ENCODE data around the gene TYSND1. TPM values are rescaled to one million over a fixed set of nuclear protein-coding genes. Genes with fewer than 3 reads are reported as not detected.
A peak's percentile ranks its signal among the peaks of the same experiment; 100 is the strongest.

Gene TYSND1
- total RNA-seq, 1 donor from 2014 or later = 22.0 TPM

- peaks cover 27% of the 10 kb centered on the region for H3K4me1 Mint-ChIP-seq
- intact Hi-C loops (cut with micrococcal nuclease) = loop anchor here (5.0 to 10.0 kb wide), 6 partner anchors 195 to 1425 kb away; partner anchors contain the start of genes CCAR1, FAM241B and PCBD1
- no peak for ATAC-seq (ENCODE audit: low read depth)
- TF ChIP-seq CTCF (IDR thresholded peaks at IDR 0.05) = no peak
- H3K9me3 Mint-ChIP-seq = no peaks in the 10 kb centered on the region
- ChIA-PET CTCF (interaction anchor here (0.6 to 2.9 kb wide), 11 partner anchors 11 to 258 kb away, joined by 3 to 49 read pairs (median 5); partner anchors contain the start of gene SAR1A), POLR2A (interaction anchor here (0.6 to 6.7 kb wide), 6 partner anchors 9 to 1321 kb away, joined by 3 to 106 read pairs (median 4); partner anchors contain the start of genes SAR1A and SGPL1)
- no peak for DNase-seq
- peak overlapping the region; percentile 95 for H3K4me3 Mint-ChIP-seq
- H3K36me3 Mint-ChIP-seq (ENCODE audit: low read depth) = peaks cover 30% of the 10 kb centered on the region
- peak overlapping the region; percentile 89 for H3K27ac Mint-ChIP-seq
- no peaks in the 10 kb centered on the region for H3K27me3 Mint-ChIP-seq
Measured at GRCh38 chr10:70147259-70147625, 742 bp upstream of the TYSND1 start.

DNA sequence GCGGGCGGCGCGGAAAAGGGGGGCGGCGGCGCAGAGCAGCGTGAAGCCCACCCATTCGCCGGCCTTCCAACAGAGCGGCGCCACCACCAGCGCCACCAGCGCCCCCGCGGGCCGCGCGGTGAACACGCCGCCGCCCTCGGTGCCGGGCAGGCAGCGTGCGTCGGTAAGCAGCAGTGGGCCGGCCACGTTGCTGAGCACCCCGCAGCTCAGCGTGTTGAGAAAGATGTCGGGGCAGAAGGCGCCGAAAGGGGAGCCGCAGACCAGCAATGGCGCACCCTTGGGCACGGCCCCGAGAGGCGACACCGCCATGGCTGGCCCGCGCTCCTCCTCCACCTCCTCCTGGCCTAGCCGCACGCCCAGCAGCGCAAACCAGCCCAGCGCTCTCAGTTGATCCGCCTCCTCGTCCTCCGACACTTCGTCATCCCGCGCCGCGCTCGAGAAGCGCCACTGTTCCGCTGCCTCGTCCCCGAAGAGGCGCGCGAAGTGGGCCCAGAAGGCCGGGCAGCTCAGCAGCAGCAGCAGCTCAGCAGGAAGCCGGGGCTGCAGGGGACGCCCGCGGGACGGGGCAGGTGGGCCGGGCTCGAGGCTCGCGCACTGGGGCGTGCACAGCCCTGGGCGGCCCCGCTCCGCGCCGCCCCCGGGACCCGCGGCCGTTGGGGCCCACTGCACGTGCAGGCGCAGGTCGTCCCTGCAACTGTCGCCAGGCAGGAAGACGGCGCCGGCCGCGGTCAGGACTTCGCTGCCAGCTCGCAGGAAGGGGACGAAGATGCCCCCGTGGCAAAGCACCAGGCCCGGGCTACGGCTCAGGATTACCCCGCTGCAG lies 623 bp downstream of the TYSND1 start:
- H3K9me3 Mint-ChIP-seq = no peaks in the 10 kb centered on the region
- H3K27me3 Mint-ChIP-seq = no peaks in the 10 kb centered on the region
- CTCF ChIA-PET = interaction anchor here (0.7 to 2.9 kb wide), 18 partner anchors 10 to 259 kb away, joined by 3 to 49 read pairs (median 5); partner anchors contain the start of genes AIFM2 and SAR1A
- H3K4me1 Mint-ChIP-seq = peaks cover 27% of the 10 kb centered on the region
- intact Hi-C loops (cut with micrococcal nuclease) = loop anchor here (1.0 to 10.0 kb wide), 13 partner anchors 14 to 1424 kb away; partner anchors contain the start of genes AIFM2, CCAR1, EIF4EBP2 and FAM241B
- peaks cover 16% of the 10 kb centered on the region for H3K36me3 Mint-ChIP-seq (ENCODE audit: low read depth)
- DNase-seq (peak; percentile 80), ATAC-seq (ENCODE audit: low read depth) (peak; percentile 63)
- TF ChIP-seq CTCF (IDR thresholded peaks at IDR 0.05) = no peak
- POLR2A ChIA-PET = interaction anchor here (0.8 to 6.7 kb wide), 16 partner anchors 10 to 1814 kb away, joined by 3 to 106 read pairs (median 4); partner anchors contain the start of genes AIFM2, DDX21, EIF4EBP2 and HNRNPH3
- peak overlapping the region; percentile 96 for H3K27ac Mint-ChIP-seq
- peak overlapping the region; percentile 95 for H3K4me3 Mint-ChIP-seq

- ATAC-seq (ENCODE audit: low read depth) (no peak), DNase-seq (no peak)
- no peak for TF ChIP-seq CTCF (IDR thresholded peaks at IDR 0.05)
- peak overlapping the region; percentile 95 for H3K4me3 Mint-ChIP-seq
- H3K27me3 Mint-ChIP-seq = no peaks in the 10 kb centered on the region
- H3K27ac Mint-ChIP-seq = peak overlapping the region; percentile 68
- intact Hi-C loops (cut with micrococcal nuclease) = loop anchor here (1.0 to 10.0 kb wide), 7 partner anchors 13 to 1423 kb away; partner anchors contain the start of genes AIFM2, CCAR1, FAM241B and PCBD1
- CTCF ChIA-PET = interaction anchor here (1.8 to 2.9 kb wide), 6 partner anchors 12 to 260 kb away, joined by 4 to 18 read pairs (median 12); partner anchors contain the start of genes AIFM2 and SAR1A
- peaks cover 27% of the 10 kb centered on the region for H3K4me1 Mint-ChIP-seq
- POLR2A ChIA-PET = interaction anchor here (1.2 to 6.7 kb wide), 7 partner anchors 10 to 1813 kb away, joined by 3 to 106 read pairs (median 6); partner anchors contain the start of genes HNRNPH3, PPA1 and SAR1A
- H3K9me3 Mint-ChIP-seq = no peaks in the 10 kb centered on the region
- H3K36me3 Mint-ChIP-seq (ENCODE audit: low read depth) = peaks cover 14% of the 10 kb centered on the region
Measured at GRCh38 chr10:70145166-70145665, 1.3 kb downstream of the TYSND1 start.

DNA sequence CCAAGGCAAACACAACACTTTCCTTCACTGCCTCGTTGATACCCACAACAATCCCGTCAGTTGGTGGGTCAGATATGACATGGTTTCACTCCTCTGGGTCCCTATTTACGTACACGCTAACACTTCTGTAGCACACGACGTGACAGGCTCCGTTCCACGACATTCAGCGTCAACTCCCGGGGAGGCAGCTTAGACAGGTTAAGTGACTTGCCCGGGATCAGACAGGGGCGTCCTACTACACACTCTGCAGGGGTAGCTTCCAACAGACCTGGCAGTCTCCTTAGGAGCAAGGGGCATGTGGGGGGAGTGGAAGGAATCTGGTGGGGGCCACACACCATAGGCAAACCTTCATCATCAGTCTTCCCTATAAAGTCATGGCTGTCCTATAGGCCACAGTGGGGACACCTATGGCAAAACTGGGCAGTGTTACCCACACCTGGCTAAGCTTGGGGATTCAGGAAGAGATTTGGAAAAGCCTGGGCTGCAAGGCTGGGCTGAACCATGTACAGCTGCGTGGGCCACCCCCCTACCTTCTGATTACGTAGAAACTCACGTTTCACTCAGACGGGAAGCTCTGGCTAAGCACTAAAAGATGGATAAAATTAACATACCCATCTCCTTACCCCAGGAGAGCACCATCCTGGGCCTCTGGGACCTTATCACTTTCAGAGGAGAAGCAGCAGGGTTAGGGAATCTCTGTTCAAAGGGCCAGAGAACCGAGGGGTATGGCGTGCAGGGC lies 2.0 kb downstream of the TYSND1 start:
- H3K9me3 Mint-ChIP-seq = no peaks in the 10 kb centered on the region
- H3K4me3 Mint-ChIP-seq = peak overlapping the region; percentile 95
- H3K27ac Mint-ChIP-seq = peak overlapping the region; percentile 68
- no peak for DNase-seq
- no peaks in the 10 kb centered on the region for H3K27me3 Mint-ChIP-seq
- TF ChIP-seq CTCF (IDR thresholded peaks at IDR 0.05) = no peak
- H3K36me3 Mint-ChIP-seq (ENCODE audit: low read depth) = peaks cover 13% of the 10 kb centered on the region
- ChIA-PET POLR2A (interaction anchor here (1.2 to 6.7 kb wide), 4 partner anchors 9 to 25 kb away, joined by 3 to 106 read pairs (median 4); partner anchors contain the start of gene SAR1A), CTCF (interaction anchor here (1.9 to 2.6 kb wide), 3 partner anchors 26 to 81 kb away, joined by 4 to 17 read pairs (median 16); partner anchors contain the start of gene SAR1A)
- ATAC-seq (ENCODE audit: low read depth) = no peak
- H3K4me1 Mint-ChIP-seq = peaks cover 27% of the 10 kb centered on the region
- intact Hi-C loops (cut with micrococcal nuclease) = loop anchor here (1.0 to 10.0 kb wide), 7 partner anchors 12 to 1422 kb away; partner anchors contain the start of genes AIFM2, CCAR1, FAM241B and PCBD1

Measured in activated B cell treated with CpG ODN at 0.5 μM for 24 hours (primary cell).